Measurements from ENCODE around the gene TMEM39A. TPM values are rescaled to one million over a fixed set of nuclear protein-coding genes. Genes with fewer than 3 reads are reported as not detected.

Gene TMEM39A
- total and polyA plus RNA-seq, 4 donors: 4.7 to 69.2 (median 17.5) TPM

GRCh38 chr3:119469418-119470189, 6.2 kb upstream of the TMEM39A start:
- no peak for TF ChIP-seq MAX (IDR thresholded peaks at IDR 0.05)
- TF ChIP-seq FOXA1 (IDR thresholded peaks at IDR 0.05): no peak
- TF ChIP-seq ATF3 (IDR thresholded peaks at IDR 0.05): no peak
- DNase-seq (ENCODE audit: low spot score): no peak
- no peaks in the 10 kb centered on the region for H3K9me3 ChIP-seq (ENCODE audit: control insufficient read depth in 4 of 4, low read length in 3 of 4)
- no peak overlapping the region for H3K27ac ChIP-seq (ENCODE audit: low read depth in 1 of 2, low read length in 2 of 2)
- peak overlapping the region; percentile 33 to 51 for H3K9ac ChIP-seq (ENCODE audit: low read depth in 1 of 2, low read length in 2 of 2)
- peaks cover 0 to 12% (median 4%) of the 10 kb centered on the region in 4 donors for H3K36me3 ChIP-seq (ENCODE audit: control insufficient read depth in 4 of 4, insufficient read depth in 3 of 4, low read depth in 1 of 4, low read length in 3 of 4)
- 13% methylated on average over 16 of the region's 16 CpGs for WGBS
- H3K27me3 ChIP-seq (ENCODE audit: control insufficient read depth in 4 of 4, insufficient read depth in 4 of 4, low read length in 3 of 4): no peaks in the 10 kb centered on the region
- peaks cover 3 to 16% (median 8%) of the 10 kb centered on the region in 4 donors for H3K4me1 ChIP-seq (ENCODE audit: control insufficient read depth in 4 of 4, insufficient read depth in 4 of 4, low read length in 3 of 4)
- peak overlapping the region; percentile 72 to 95 (median 93) for H3K4me3 ChIP-seq (ENCODE audit: low read depth in 1 of 3, low read length in 3 of 3)

- Histone ChIP-seq H3K9ac (ENCODE audit: low read depth in 1 of 2, low read length in 2 of 2) (no peak overlapping the region), H3K36me3 (ENCODE audit: control insufficient read depth in 4 of 4, insufficient read depth in 3 of 4, low read depth in 1 of 4, low read length in 3 of 4) (peaks cover 0 to 12% (median 4%) of the 10 kb centered on the region in 4 donors), H3K27me3 (ENCODE audit: control insufficient read depth in 4 of 4, insufficient read depth in 4 of 4, low read length in 3 of 4) (no peaks in the 10 kb centered on the region), H3K4me1 (ENCODE audit: control insufficient read depth in 4 of 4, insufficient read depth in 4 of 4, low read length in 3 of 4) (peaks cover 3 to 21% (median 10%) of the 10 kb centered on the region in 4 donors), H3K9me3 (ENCODE audit: control insufficient read depth in 4 of 4, low read length in 3 of 4) (no peaks in the 10 kb centered on the region), H3K27ac (ENCODE audit: low read depth in 1 of 2, low read length in 2 of 2) (no peak overlapping the region), H3K4me3 (ENCODE audit: low read depth in 1 of 3, low read length in 3 of 3) (peak overlapping the region in 1 of 3 donors; percentile 93)
- WGBS: 78% methylated on average over 2 of the region's 2 CpGs
- TF ChIP-seq YY1 (IDR thresholded peaks at IDR 0.05): no peak
- no peak for TF ChIP-seq EGR1 (IDR thresholded peaks at IDR 0.05; ENCODE audit: low read depth in 2 of 2)
- no peak for TF ChIP-seq GABPA (IDR thresholded peaks at IDR 0.05 in 1 of 2, conservative IDR thresholded peaks at IDR 0.05 in 1 of 2)
- TF ChIP-seq HNF4G (IDR thresholded peaks at IDR 0.05): no peak
- TF ChIP-seq FOXA2 (IDR thresholded peaks at IDR 0.05): no peak
- TF ChIP-seq REST (IDR thresholded peaks at IDR 0.05): no peak
- no peak for TF ChIP-seq RXRA (IDR thresholded peaks at IDR 0.05)
- TF ChIP-seq MAX (IDR thresholded peaks at IDR 0.05): no peak
- TF ChIP-seq JUND (IDR thresholded peaks at IDR 0.05): no peak
- DNase-seq (ENCODE audit: low spot score): no peak
Measured at GRCh38 chr3:119468041-119468440, 4.6 kb upstream of the TMEM39A start.

- Histone ChIP-seq H3K9ac (ENCODE audit: low read depth in 1 of 2, low read length in 2 of 2) (no peak overlapping the region), H3K27me3 (ENCODE audit: control insufficient read depth in 4 of 4, insufficient read depth in 4 of 4, low read length in 3 of 4) (no peaks in the 10 kb centered on the region), H3K27ac (ENCODE audit: low read depth in 1 of 2, low read length in 2 of 2) (no peak overlapping the region), H3K4me3 (ENCODE audit: low read depth in 1 of 3, low read length in 3 of 3) (no peak overlapping the region), H3K9me3 (ENCODE audit: control insufficient read depth in 4 of 4, low read length in 3 of 4) (no peaks in the 10 kb centered on the region), H3K36me3 (ENCODE audit: control insufficient read depth in 4 of 4, insufficient read depth in 3 of 4, low read depth in 1 of 4, low read length in 3 of 4) (peaks cover 15 to 64% (median 63%) of the 10 kb centered on the region in 4 donors), H3K4me1 (ENCODE audit: control insufficient read depth in 4 of 4, insufficient read depth in 4 of 4, low read length in 3 of 4) (peaks cover 2 to 13% (median 13%) of the 10 kb centered on the region in 4 donors)
- TF ChIP-seq YY1 (IDR thresholded peaks at IDR 0.05) (no peak), EGR1 (IDR thresholded peaks at IDR 0.05; ENCODE audit: low read depth in 2 of 2) (no peak), ZBTB33 (IDR thresholded peaks at IDR 0.05) (no peak)
- no peak for DNase-seq (ENCODE audit: low spot score)
- WGBS: 86% methylated on average over 4 of the region's 4 CpGs
Measured at GRCh38 chr3:119457246-119457645, 6.2 kb downstream of the TMEM39A start.

Data from liver (tissue), 9 donors.